ENCODE data around the gene C4orf54. TPM values are rescaled to one million over a fixed set of nuclear protein-coding genes. Genes with fewer than 3 reads are reported as not detected.

The C4orf54 gene
- 10 to 100 TPM; 30.6 to 68.3 (median 43.6) TPM for total RNA-seq

GRCh38 chr4:99657798-99658197, at the start of gene C4orf54:
Gene C4orf54, minus strand, starts transcription at chr4:99657828. Its CDS starts 3,180 bp downstream, at chr4:99654648.
- Histone ChIP-seq H3K36me3 (no peaks in the 10 kb centered on the region), H3K4me3 (peak within 1 kb of the TSS in 1 of 4 donors; percentile 13), H3K9me3 (no peaks in the 10 kb centered on the region), H3K27me3 (no peaks in the 10 kb centered on the region), H3K27ac (peak within 1 kb of the TSS; percentile 94 to 99 (median 98)), H3K4me1 (peaks cover 42 to 48% of the 10 kb centered on the region in 2 donors)
- in situ Hi-C loops (cut with MboI; ENCODE audit: low sequenced_read_pairs in 4 of 4) (loop anchor here in 2 of 4 donors (10.0 kb wide), 2 partner anchors 93 to 147 kb away; partner anchors contain the start of gene TRMT10A (in 2 of the 2)), intact Hi-C loops (cut with DNase I; ENCODE audit: low total_unique reads) (loop anchor here (2.0 to 10.0 kb wide), 6 partner anchors 19 to 723 kb away; partner anchors contain the start of gene H2AZ1)
- no peak for DNase-seq
- no peak for TF ChIP-seq CTCF (IDR thresholded peaks at IDR 0.05 in 4 of 5, conservative IDR thresholded peaks at IDR 0.05 in 1 of 5)
- TF ChIP-seq POLR2A (IDR thresholded peaks at IDR 0.05) = no peak
- peak; percentile 48 to 56 for ATAC-seq

- ATAC-seq = no peak
- in situ Hi-C loops (cut with MboI; ENCODE audit: low sequenced_read_pairs in 4 of 4) (no loop called here), intact Hi-C loops (cut with DNase I; ENCODE audit: low total_unique reads) (no loop called here)
- TF ChIP-seq CTCF (IDR thresholded peaks at IDR 0.05 in 4 of 5, conservative IDR thresholded peaks at IDR 0.05 in 1 of 5) = no peak
- TF ChIP-seq POLR2A (IDR thresholded peaks at IDR 0.05) = no peak
- H3K4me1 ChIP-seq = peaks cover 0 to 12% of the 10 kb centered on the region in 2 donors
- no peaks in the 10 kb centered on the region for H3K27me3 ChIP-seq
- no peaks in the 10 kb centered on the region for H3K36me3 ChIP-seq
- H3K9me3 ChIP-seq = no peaks in the 10 kb centered on the region
- H3K27ac ChIP-seq = no peak overlapping the region
- DNase-seq = no peak
- no peak overlapping the region for H3K4me3 ChIP-seq
Observed at GRCh38 chr4:99705891-99706290, 48.3 kb upstream of the C4orf54 start.

- in situ Hi-C loops (cut with MboI; ENCODE audit: low sequenced_read_pairs in 4 of 4) (no loop called here), intact Hi-C loops (cut with DNase I; ENCODE audit: low total_unique reads) (no loop called here)
- Histone ChIP-seq H3K27ac (peak overlapping the region in 2 of 4 donors; percentile 10 to 49), H3K36me3 (no peaks in the 10 kb centered on the region), H3K27me3 (no peaks in the 10 kb centered on the region), H3K4me3 (no peak overlapping the region), H3K9me3 (no peaks in the 10 kb centered on the region), H3K4me1 (peaks cover 4 to 9% of the 10 kb centered on the region in 2 donors)
- DNase-seq (no peak), ATAC-seq (no peak)
- no peak for TF ChIP-seq POLR2A (IDR thresholded peaks at IDR 0.05)
- no peak for TF ChIP-seq CTCF (IDR thresholded peaks at IDR 0.05 in 4 of 5, conservative IDR thresholded peaks at IDR 0.05 in 1 of 5)
Observed at GRCh38 chr4:99696801-99697200, 39.2 kb upstream of the C4orf54 start.

- no peaks in the 10 kb centered on the region for H3K36me3 ChIP-seq
- intact Hi-C loops (cut with DNase I; ENCODE audit: low total_unique reads) = no loop called here
- no peaks in the 10 kb centered on the region for H3K27me3 ChIP-seq
- TF ChIP-seq POLR2A (IDR thresholded peaks at IDR 0.05) = no peak
- TF ChIP-seq CTCF (IDR thresholded peaks at IDR 0.05 in 4 of 5, conservative IDR thresholded peaks at IDR 0.05 in 1 of 5) = no peak
- no peak overlapping the region for H3K4me3 ChIP-seq
- ATAC-seq = no peak
- in situ Hi-C loops (cut with MboI; ENCODE audit: low sequenced_read_pairs in 4 of 4) = no loop called here
- H3K9me3 ChIP-seq = no peaks in the 10 kb centered on the region
- no peak overlapping the region for H3K27ac ChIP-seq
- H3K4me1 ChIP-seq = peaks cover 4 to 9% of the 10 kb centered on the region in 2 donors
- no peak for DNase-seq
Observed at GRCh38 chr4:99693140-99693539, 35.5 kb upstream of the C4orf54 start.

- H3K27me3 ChIP-seq = no peaks in the 10 kb centered on the region
- ATAC-seq (no peak), DNase-seq (no peak)
- intact Hi-C loops (cut with DNase I; ENCODE audit: low total_unique reads) = no loop called here
- in situ Hi-C loops (cut with MboI; ENCODE audit: low sequenced_read_pairs in 4 of 4) = no loop called here
- peak overlapping the region in 1 of 4 donors; percentile 6 for H3K27ac ChIP-seq
- no peak overlapping the region for H3K4me3 ChIP-seq
- H3K4me1 ChIP-seq = peaks cover 0 to 3% of the 10 kb centered on the region in 2 donors
- no peak for TF ChIP-seq POLR2A (IDR thresholded peaks at IDR 0.05)
- TF ChIP-seq CTCF (IDR thresholded peaks at IDR 0.05 in 4 of 5, conservative IDR thresholded peaks at IDR 0.05 in 1 of 5) = no peak
- H3K9me3 ChIP-seq = no peaks in the 10 kb centered on the region
- no peaks in the 10 kb centered on the region for H3K36me3 ChIP-seq
Observed at GRCh38 chr4:99690990-99691389, 33.4 kb upstream of the C4orf54 start.
